Lung (tissue), 12 donors: ENCODE data around the gene THSD7B. TPM values are rescaled to one million over a fixed set of nuclear protein-coding genes. Genes with fewer than 3 reads are reported as not detected.

ENCODE experiments used
- ATAC-seq: fragments of 200-7000 bp; cut with Tn5 transposase; one replicate; pipeline ENCODE4 v1.9.1; 2020; ENCODE audit warnings: moderate number of reproducible peaks; ENCODE audit not compliant: insufficient read depth, low FRiP score
- DNase-seq, 3 donors: peaks; one replicate each; pipeline ENCODE4 v3.0.0-alpha.2; 2013 to 2017
- H3K27ac ChIP-seq, 2 donors: one replicate each; pipeline ENCODE4 v1.5.1; 2013; ENCODE audit warnings: mild to moderate bottlenecking in 2 of 2, moderate library complexity in 2 of 2, control low read depth in 1 of 2, inconsistent platforms in 1 of 2, low read depth in 1 of 2, low read length in 1 of 2
- H3K27me3 ChIP-seq, 3 donors: one replicate each; pipeline ENCODE4 v1.5.1; 2013; ENCODE audit warnings: low read length in 2 of 3; ENCODE audit not compliant: control insufficient read depth in 3 of 3, insufficient read depth in 3 of 3
- H3K36me3 ChIP-seq, 4 donors: one replicate each; pipeline ENCODE4 v1.5.1; 2013; ENCODE audit warnings: low read length in 4 of 4, mild to moderate bottlenecking in 1 of 4, moderate library complexity in 1 of 4; ENCODE audit not compliant: control insufficient read depth in 4 of 4, insufficient read depth in 4 of 4
- H3K4me1 ChIP-seq, 5 donors: one replicate each; pipeline ENCODE4 v1.5.1; 2013; ENCODE audit warnings: low read length in 5 of 5, mild to moderate bottlenecking in 2 of 5, moderate library complexity in 1 of 5; ENCODE audit not compliant: control insufficient read depth in 5 of 5, insufficient read depth in 5 of 5
- H3K4me3 ChIP-seq: one replicate; pipeline ENCODE4 v1.5.1; 2013; ENCODE audit warnings: mild to moderate bottlenecking, control low read depth, moderate library complexity
- H3K9ac ChIP-seq, 2 donors: one replicate each; pipeline ENCODE4 v1.5.1; 2013; ENCODE audit warnings: low read length in 2 of 2, control low read depth in 1 of 2; ENCODE audit not compliant: insufficient read depth in 1 of 2
- H3K9me3 ChIP-seq, 4 donors: one replicate each; pipeline ENCODE4 v1.5.1; 2013; ENCODE audit warnings: low read length in 3 of 4, mild to moderate bottlenecking in 1 of 4, moderate library complexity in 1 of 4; ENCODE audit not compliant: control insufficient read depth in 4 of 4, insufficient read depth in 3 of 4
- CTCF ChIP-seq: IDR thresholded peaks from 2 replicates; pipeline ENCODE4 v1.5.1; 2012; ENCODE audit warnings: mild to moderate bottlenecking; ENCODE audit errors: control extremely low read depth, extremely low read depth
- WGBS, 2 donors: extraction: QIAGEN DNeasy Blood & Tissue Kit; methylation state at CpG; one replicate each; pipeline ENCODE4 v1.1.7; 2013; 5-methylcytosine and 5-hydroxymethylcytosine counted together
- polyA plus RNA-seq, 2 donors: library from polyadenylated mRNA; stranded (reverse); fragments of 200-250 nt; gene quantifications; one replicate each; pipeline ENCODE4 v1.2.1, GENCODE V29; 2013
- total RNA-seq, 2 donors: library from RNA; depleted of rRNA in 1 of 2; stranded (reverse); fragments of >200 nt in 1 of 2; gene quantifications; one replicate each; pipeline ENCODE4 v1.2.1, GENCODE V29; 2014 to 2021
- donor health status: control.
- donor health status: control.
- donor health status: Bipolar disorder and iron deficiency.
- donor health status: healthy.
- donor health status: DM: yes; HTN: yes; CAD: no.

THSD7B gene
- total and polyA plus RNA-seq, 4 donors: 0.03 to 8.2 (median 0.14) TPM

GRCh38 chr2:137381731-137382130, 616.4 kb downstream of the THSD7B start:
- H3K27ac ChIP-seq: no peak overlapping the region
- ATAC-seq (no peak), DNase-seq (no peak)
- H3K4me3 ChIP-seq: no peak overlapping the region
- peaks cover 0 to 7% (median 2%) of the 10 kb centered on the region in 4 donors for H3K9me3 ChIP-seq
- no peak overlapping the region for H3K9ac ChIP-seq
- H3K36me3 ChIP-seq: no peaks in the 10 kb centered on the region
- TF ChIP-seq CTCF: no peak
- WGBS, 2 donors: 89 to 94% methylated on average over 8 of the region's 8 CpGs
- H3K27me3 ChIP-seq: no peaks in the 10 kb centered on the region
- H3K4me1 ChIP-seq: no peaks in the 10 kb centered on the region

- ATAC-seq (no peak), DNase-seq (peak in 1 of 3 donors; percentile 7)
- Histone ChIP-seq H3K4me3 (no peak overlapping the region), H3K27ac (no peak overlapping the region), H3K36me3 (no peaks in the 10 kb centered on the region), H3K27me3 (no peaks in the 10 kb centered on the region), H3K9ac (no peak overlapping the region), H3K4me1 (no peaks in the 10 kb centered on the region), H3K9me3 (peaks cover 0 to 7% (median 2%) of the 10 kb centered on the region in 4 donors)
- 94 to 96% methylated on average over 7 of the region's 7 CpGs for WGBS, 2 donors
- TF ChIP-seq CTCF: no peak
Measured at GRCh38 chr2:137383391-137383790, 618.0 kb downstream of the THSD7B start.

- ATAC-seq: no peak
- TF ChIP-seq CTCF: no peak
- H3K9me3 ChIP-seq: peaks cover 0 to 7% (median 2%) of the 10 kb centered on the region in 4 donors
Measured at GRCh38 chr2:137387044-137387443, 621.7 kb downstream of the THSD7B start.

GRCh38 chr2:137405496-137405895, 640.2 kb downstream of the THSD7B start:
- Histone ChIP-seq H3K9me3 (no peaks in the 10 kb centered on the region), H3K9ac (no peak overlapping the region), H3K27me3 (no peaks in the 10 kb centered on the region), H3K36me3 (no peaks in the 10 kb centered on the region), H3K4me1 (no peaks in the 10 kb centered on the region), H3K27ac (no peak overlapping the region), H3K4me3 (no peak overlapping the region)
- ATAC-seq: no peak
- no peak for DNase-seq
- TF ChIP-seq CTCF: no peak
- 84 to 86% methylated on average over 7 of the region's 7 CpGs for WGBS, 2 donors

More at GRCh38 chr2:137387044-137387443, 621.7 kb downstream of the THSD7B start:
- Histone ChIP-seq H3K36me3 (no peaks in the 10 kb centered on the region), H3K4me1 (no peaks in the 10 kb centered on the region), H3K9ac (no peak overlapping the region), H3K27ac (no peak overlapping the region), H3K4me3 (no peak overlapping the region), H3K27me3 (no peaks in the 10 kb centered on the region)
- 72 to 89% methylated on average over 2 of the region's 2 CpGs for WGBS, 2 donors
- no peak for DNase-seq
